ENCODE data around the gene SUPT3H.

The SUPT3H gene

GRCh38 chr6:44789061-44789460 lies 588.7 kb downstream of the SUPT3H start:
- DNase-seq (ENCODE audit: low read depth): no peak

GRCh38 chr6:44788387-44788981 lies 589.2 kb downstream of the SUPT3H start:
- no peak for DNase-seq (ENCODE audit: low read depth)

GRCh38 chr6:44787254-44787834 lies 590.4 kb downstream of the SUPT3H start:
- no peak for DNase-seq (ENCODE audit: low read depth)

- no peak for DNase-seq (ENCODE audit: low read depth)
Observed at GRCh38 chr6:44785130-44785529, 592.6 kb downstream of the SUPT3H start.

- DNase-seq (ENCODE audit: low read depth): no peak
Observed at GRCh38 chr6:44784195-44784594, 593.5 kb downstream of the SUPT3H start.

GRCh38 chr6:44782892-44783291 lies 594.8 kb downstream of the SUPT3H start:
- DNase-seq (ENCODE audit: low read depth): no peak

- DNase-seq (ENCODE audit: low read depth): no peak
Observed at GRCh38 chr6:44781912-44782597, 595.7 kb downstream of the SUPT3H start.

- no peak for DNase-seq (ENCODE audit: low read depth)
Observed at GRCh38 chr6:44780161-44780560, 597.6 kb downstream of the SUPT3H start.

GRCh38 chr6:44779130-44779826 lies 598.5 kb downstream of the SUPT3H start:
- no peak for DNase-seq (ENCODE audit: low read depth)

Data from GM04503 (cell line).